ENCODE results near the gene RGS12.

RGS12 gene

GRCh38 chr4:3336382-3337356 is 43.8 kb downstream of the RGS12 start:
- TF ChIP-seq CTCF (conservative IDR thresholded peaks at IDR 0.05) = no peak
- no peak for TF ChIP-seq ZFX (IDR thresholded peaks at IDR 0.05)
- H3K27ac ChIP-seq = no peak overlapping the region

GRCh38 chr4:3337357-3337732 is 44.5 kb downstream of the RGS12 start:
- H3K27ac ChIP-seq = no peak overlapping the region
- TF ChIP-seq CTCF (conservative IDR thresholded peaks at IDR 0.05) = no peak
- TF ChIP-seq ZFX (IDR thresholded peaks at IDR 0.05) = no peak

GRCh38 chr4:3337811-3338210 is 45.0 kb downstream of the RGS12 start:
- TF ChIP-seq CTCF (conservative IDR thresholded peaks at IDR 0.05) (no peak), ZFX (IDR thresholded peaks at IDR 0.05) (no peak)
- no peak overlapping the region for H3K27ac ChIP-seq

GRCh38 chr4:3338321-3338838 is 45.6 kb downstream of the RGS12 start:
- no peak overlapping the region for H3K27ac ChIP-seq
- TF ChIP-seq ZFX (IDR thresholded peaks at IDR 0.05) (no peak), CTCF (conservative IDR thresholded peaks at IDR 0.05) (no peak)

- TF ChIP-seq CTCF (conservative IDR thresholded peaks at IDR 0.05) (no peak), ZFX (IDR thresholded peaks at IDR 0.05) (no peak)
- H3K27ac ChIP-seq = no peak overlapping the region
Observed at GRCh38 chr4:3338976-3339531, 46.2 kb downstream of the RGS12 start.

- H3K27ac ChIP-seq = no peak overlapping the region
- TF ChIP-seq ZFX (IDR thresholded peaks at IDR 0.05) (no peak), CTCF (conservative IDR thresholded peaks at IDR 0.05) (no peak)
Observed at GRCh38 chr4:3339577-3339976, 46.8 kb downstream of the RGS12 start.

Data from C4-2B (cell line).